BJ (cell line): Measurements from ENCODE around the gene FGF14. TPM values are rescaled to one million over a fixed set of nuclear protein-coding genes. Genes with fewer than 3 reads are reported as not detected.
A peak's percentile ranks its signal among the peaks of the same experiment; 100 is the strongest.

Experiments
- CTCF ChIA-PET: fragments of 350-600 bp; formaldehyde crosslinking; extraction: SDS; loops from one replicate; lab custom pipeline; 2021; ENCODE audit warnings: antibody characterized with exemption, inconsistent platforms; lab: Yijun Ruan, JAX
- POLR2A ChIA-PET: fragments of 300-600 bp; sonication (Branson Sonifier 250); formaldehyde crosslinking; extraction: SDS; loops from one replicate; lab custom pipeline; 2021; ENCODE audit warnings: antibody characterized with exemption; lab: Charles Lee
- DNase-seq: peaks from one replicate; pipeline ENCODE4 v3.0.0-alpha.2; 2011; ENCODE audit warnings: low read depth
- H3K27me3 ChIP-seq: 2 replicates; pipeline ENCODE4 v1.6.0; 2011; ENCODE audit warnings: low read length; ENCODE audit not compliant: control insufficient read depth, insufficient read depth
- H3K36me3 ChIP-seq: 2 replicates; pipeline ENCODE4 v1.5.1; 2011; ENCODE audit warnings: low read length; ENCODE audit not compliant: control insufficient read depth, insufficient read depth
- H3K4me3 ChIP-seq: 2 replicates; pipeline ENCODE4 v1.5.1; 2011; ENCODE audit warnings: low read depth, mild to moderate bottlenecking, control low read depth, low read length
- CTCF ChIP-seq: IDR thresholded peaks from 2 replicates; pipeline ENCODE4 v1.5.1; 2011; ENCODE audit warnings: low read depth, mild to moderate bottlenecking, control low read depth, inconsistent platforms, low read length, moderate library complexity; ENCODE audit not compliant: insufficient read depth
- polyA plus RNA-seq: library from polyadenylated mRNA; depleted of rRNA; stranded (reverse); fragments of >200 nt; gene quantifications from 2 replicates; pipeline ENCODE4 v1.2.3, GENCODE V29; 2011

Gene FGF14
- polyA plus RNA-seq, 1 experiment, result 0.01 TPM

- TF ChIP-seq CTCF, result no peak
- CTCF ChIA-PET, result no interaction called here
- no peak for DNase-seq
- no peaks in the 10 kb centered on the region for H3K36me3 ChIP-seq
- POLR2A ChIA-PET, result interaction anchor here (0.7 kb wide), 1 partner anchor 157 kb away, joined by 3 read pairs; no protein-coding TSS in a partner anchor
- H3K27me3 ChIP-seq, result no peaks in the 10 kb centered on the region
- no peak overlapping the region for H3K4me3 ChIP-seq
Measured at GRCh38 chr13:102192858-102193257, 209.0 kb downstream of the FGF14 start.

GRCh38 chr13:102191951-102192502, 209.8 kb downstream of the FGF14 start:
- ChIA-PET POLR2A (no interaction called here), CTCF (no interaction called here)
- DNase-seq, result peak; percentile 10
- no peaks in the 10 kb centered on the region for H3K36me3 ChIP-seq
- no peak for TF ChIP-seq CTCF
- no peak overlapping the region for H3K4me3 ChIP-seq
- H3K27me3 ChIP-seq, result no peaks in the 10 kb centered on the region

- DNase-seq, result no peak
- H3K4me3 ChIP-seq, result no peak overlapping the region
- no peak for TF ChIP-seq CTCF
- ChIA-PET CTCF (no interaction called here), POLR2A (interaction anchor here (0.6 kb wide), 1 partner anchor 157 kb away, joined by 13 read pairs; no protein-coding TSS in a partner anchor)
- H3K36me3 ChIP-seq, result no peaks in the 10 kb centered on the region
- H3K27me3 ChIP-seq, result no peaks in the 10 kb centered on the region
Measured at GRCh38 chr13:102190930-102191329, 210.9 kb downstream of the FGF14 start.

GRCh38 chr13:102187313-102187712, 214.5 kb downstream of the FGF14 start:
- Histone ChIP-seq H3K4me3 (no peak overlapping the region), H3K27me3 (no peaks in the 10 kb centered on the region), H3K36me3 (no peaks in the 10 kb centered on the region)
- no peak for DNase-seq
- no peak for TF ChIP-seq CTCF
- ChIA-PET CTCF (no interaction called here), POLR2A (no interaction called here)

- no peak overlapping the region for H3K4me3 ChIP-seq
- H3K27me3 ChIP-seq, result no peaks in the 10 kb centered on the region
- no peaks in the 10 kb centered on the region for H3K36me3 ChIP-seq
- no peak for TF ChIP-seq CTCF
- ChIA-PET POLR2A (no interaction called here), CTCF (interaction anchor here (0.6 to 1.4 kb wide), 2 partner anchors 12 to 101 kb away, joined by 3 read pairs; no protein-coding TSS in a partner anchor)
- DNase-seq, result no peak
Measured at GRCh38 chr13:102185375-102185984, 216.4 kb downstream of the FGF14 start.
